ENCODE measurements around the gene YWHAG. TPM values are rescaled to one million over a fixed set of nuclear protein-coding genes. Genes with fewer than 3 reads are reported as not detected.
"Not testable (repeated sequence)": the region's sequence is repeated elsewhere in the genome, so short reads cannot be mapped to it uniquely, and the experiment has no call there.

YWHAG gene
- total RNA-seq, 2 donors from 2014 or later: 104 to 121 TPM

DNA sequence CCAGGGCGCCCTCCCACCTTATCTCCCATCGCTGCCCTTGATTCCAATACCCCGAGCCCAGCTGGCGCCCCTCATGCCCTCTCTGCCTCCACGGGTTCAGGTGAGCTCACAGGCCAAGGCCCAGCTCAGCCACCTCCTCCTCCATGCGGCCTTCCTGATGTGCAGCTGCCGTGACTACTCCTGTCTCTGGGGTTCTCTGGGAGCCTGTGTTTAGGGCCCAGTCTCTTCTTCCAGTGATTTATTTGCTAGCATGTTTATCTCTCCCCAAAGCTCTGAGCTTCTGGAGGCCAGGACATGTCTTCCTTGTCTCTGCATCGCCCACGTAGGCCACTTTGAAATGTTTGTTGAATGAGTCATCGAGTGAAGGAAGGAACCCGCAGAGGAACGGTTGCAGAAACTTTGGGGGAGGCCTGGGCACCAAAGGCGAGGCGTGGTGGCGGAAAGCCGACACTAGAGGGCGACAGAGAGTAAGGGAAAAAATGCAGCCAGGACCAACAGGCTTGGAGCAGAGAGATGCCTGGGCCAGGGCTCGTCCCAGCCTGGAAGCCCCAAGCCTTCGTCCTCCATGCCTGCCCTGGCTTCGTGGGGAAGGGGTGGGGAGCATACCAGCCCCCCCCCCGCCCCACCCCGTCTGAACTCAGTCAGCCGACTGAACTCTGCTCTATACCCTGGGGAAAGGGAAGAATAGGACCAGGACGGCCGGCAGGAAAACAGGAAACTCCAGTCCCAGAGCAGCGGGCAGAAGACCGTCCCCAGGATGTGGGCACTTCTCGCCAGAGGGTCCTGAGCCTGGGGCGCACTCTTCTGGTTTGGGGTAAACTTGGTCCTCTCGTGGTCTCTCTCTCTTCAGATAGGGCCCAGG lies 67.2 kb downstream of the YWHAG start:
- H3K4me1 ChIP-seq: peaks cover 22% of the 10 kb centered on the region
- no peaks in the 10 kb centered on the region for H3K9me3 ChIP-seq
- H3K27ac ChIP-seq: peak overlapping the region; percentile 92
- intact Hi-C loops (cut with DNase I): loop anchor here (2.0 kb wide), 1 partner anchor 19 kb away; no protein-coding TSS in a partner anchor
- peak; percentile 96 for DNase-seq
- H3K36me3 ChIP-seq: no peaks in the 10 kb centered on the region
- H3K27me3 ChIP-seq: no peaks in the 10 kb centered on the region
- peak; percentile 97 for TF ChIP-seq CTCF (IDR thresholded peaks at IDR 0.05)
- H3K4me3 ChIP-seq: peak overlapping the region; percentile 17
- peak overlapping the region; percentile 64 to 74 for H3K9ac ChIP-seq (ENCODE audit: low read depth in 2 of 2, low read length in 2 of 2)

DNA sequence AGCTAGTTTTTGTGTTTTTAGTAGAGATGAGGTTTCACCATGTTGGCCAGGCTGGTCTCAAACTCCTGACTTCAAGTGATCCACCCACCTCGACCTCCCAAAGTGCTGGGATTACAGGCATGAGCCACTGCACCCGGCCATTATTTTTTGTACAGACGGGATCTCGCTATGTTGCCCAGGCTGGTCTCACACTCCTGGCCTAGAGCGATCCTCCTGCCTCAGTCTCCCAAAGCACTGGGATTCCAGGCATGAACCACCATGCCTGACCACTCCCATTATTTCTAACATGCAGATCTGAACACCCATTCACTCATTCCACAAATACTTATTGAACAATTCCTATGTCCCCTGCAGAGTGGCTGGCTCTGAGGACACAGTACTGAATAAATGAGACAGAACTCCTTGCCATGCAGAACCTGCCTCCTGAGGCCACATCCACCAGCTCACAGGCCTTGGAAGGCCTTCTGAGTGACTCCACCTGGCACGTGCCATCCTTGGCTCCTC lies 67.9 kb downstream of the YWHAG start:
- peaks cover 22% of the 10 kb centered on the region for H3K4me1 ChIP-seq
- H3K9ac ChIP-seq (ENCODE audit: low read depth in 2 of 2, low read length in 2 of 2): peak overlapping the region in 1 of 2 donors; percentile 8
- H3K36me3 ChIP-seq, H3K4me3 ChIP-seq, H3K27me3 ChIP-seq, H3K9me3 ChIP-seq, DNase-seq: not testable (repeated sequence)
- intact Hi-C loops (cut with DNase I): loop anchor here (2.0 kb wide), 1 partner anchor 20 kb away; no protein-coding TSS in a partner anchor
- H3K27ac ChIP-seq: peak overlapping the region; percentile 92

GRCh38 chr7:76286842-76287403 lies 71.9 kb downstream of the YWHAG start:
- Histone ChIP-seq H3K9me3 (no peaks in the 10 kb centered on the region), H3K27me3 (peaks cover 16% of the 10 kb centered on the region), H3K4me1 (peaks cover 4% of the 10 kb centered on the region), H3K27ac (no peak overlapping the region), H3K36me3 (no peaks in the 10 kb centered on the region), H3K9ac (ENCODE audit: low read depth in 2 of 2, low read length in 2 of 2) (no peak overlapping the region), H3K4me3 (no peak overlapping the region)
- intact Hi-C loops (cut with DNase I): no loop called here
- no peak for TF ChIP-seq CTCF (IDR thresholded peaks at IDR 0.05)
- DNase-seq: no peak

DNA sequence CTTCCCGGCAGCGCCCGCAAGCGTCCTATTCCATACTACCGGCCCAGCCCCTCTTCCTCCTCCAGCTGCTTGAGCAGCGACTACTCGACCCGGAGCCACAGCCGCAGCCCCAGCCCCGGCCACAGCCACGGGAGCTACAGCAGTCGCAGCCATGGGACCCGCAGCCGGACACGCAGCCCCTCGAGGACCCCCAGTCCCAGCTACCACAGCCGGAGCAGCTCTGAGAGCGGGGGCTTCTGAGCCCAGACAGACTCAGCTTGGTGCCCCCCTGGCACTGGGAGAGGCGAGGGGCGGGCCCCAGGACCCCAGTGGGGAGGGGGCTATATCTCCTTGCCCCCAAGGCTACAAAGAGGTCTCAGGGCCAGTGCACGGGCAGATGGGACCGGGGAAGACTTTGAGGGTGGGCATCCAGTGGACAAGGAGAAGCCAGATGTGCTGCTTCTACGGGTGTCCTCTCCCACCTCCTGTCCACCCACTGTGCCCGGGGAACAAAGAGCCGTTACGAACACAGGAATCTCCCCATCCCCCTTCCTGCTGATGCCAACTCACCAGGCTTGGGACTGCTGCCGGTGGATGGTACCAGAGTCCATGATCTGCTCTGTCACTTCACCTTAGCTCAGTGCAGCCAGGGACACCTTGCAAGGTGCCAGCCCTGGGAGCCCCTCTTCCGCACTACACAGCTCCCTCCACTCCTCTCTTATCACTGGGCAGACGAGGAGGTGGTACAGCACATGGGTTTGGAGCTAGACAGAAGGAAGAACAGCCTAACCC lies 73.0 kb downstream of the YWHAG start:
- H3K4me3 ChIP-seq: no peak overlapping the region
- no peak overlapping the region for H3K9ac ChIP-seq (ENCODE audit: low read depth in 2 of 2, low read length in 2 of 2)
- intact Hi-C loops (cut with DNase I): no loop called here
- no peak for TF ChIP-seq CTCF (IDR thresholded peaks at IDR 0.05)
- no peak overlapping the region for H3K27ac ChIP-seq
- H3K27me3 ChIP-seq: peaks cover 16% of the 10 kb centered on the region
- no peaks in the 10 kb centered on the region for H3K36me3 ChIP-seq
- no peaks in the 10 kb centered on the region for H3K4me1 ChIP-seq
- no peaks in the 10 kb centered on the region for H3K9me3 ChIP-seq
- DNase-seq: no peak

GRCh38 chr7:76283254-76284159 lies 75.3 kb downstream of the YWHAG start:
- no peak overlapping the region for H3K4me3 ChIP-seq
- no peaks in the 10 kb centered on the region for H3K4me1 ChIP-seq
- H3K9me3 ChIP-seq: no peaks in the 10 kb centered on the region
- H3K27me3 ChIP-seq: peaks cover 23% of the 10 kb centered on the region
- TF ChIP-seq CTCF (IDR thresholded peaks at IDR 0.05): no peak
- intact Hi-C loops (cut with DNase I): no loop called here
- H3K9ac ChIP-seq (ENCODE audit: low read depth in 2 of 2, low read length in 2 of 2): no peak overlapping the region
- H3K36me3 ChIP-seq: no peaks in the 10 kb centered on the region
- DNase-seq: no peak
- H3K27ac ChIP-seq: no peak overlapping the region

Measured in colonic mucosa (tissue), 4 donors.